ENCODE results near the gene VIT.

VIT gene

DNA sequence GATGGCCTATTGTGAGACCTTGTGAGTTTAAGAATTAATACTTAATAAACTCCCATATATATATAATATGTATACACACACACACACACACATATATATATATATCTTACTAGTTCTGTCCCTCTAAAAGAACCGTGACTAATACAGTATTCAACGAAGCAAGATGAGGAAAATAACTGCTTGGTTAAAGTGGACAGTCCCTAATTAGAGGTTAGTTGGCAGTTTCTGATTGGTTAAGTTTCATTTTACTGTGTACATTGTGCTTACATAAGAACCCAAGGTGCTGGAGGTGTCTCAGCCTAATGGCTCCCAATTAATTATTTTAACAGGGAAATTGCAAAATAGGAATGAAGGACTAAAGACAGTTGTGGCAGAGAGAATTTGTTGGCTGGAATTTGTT is 137.7 kb downstream of the VIT start:
- TF ChIP-seq CTCF (IDR thresholded peaks at IDR 0.05; ENCODE audit: low read depth, low read length, missing control alignments), result no peak
- no peak overlapping the region for H3K4me3 ChIP-seq (ENCODE audit: low read depth, low read length)
- no peak for DNase-seq (ENCODE audit: low read depth)
- in situ Hi-C loops (cut with HindIII; ENCODE audit: low sequenced_read_pairs), result no loop called here

- TF ChIP-seq CTCF (IDR thresholded peaks at IDR 0.05; ENCODE audit: low read depth, low read length, missing control alignments), result no peak
- DNase-seq (ENCODE audit: low read depth), result no peak
- in situ Hi-C loops (cut with HindIII; ENCODE audit: low sequenced_read_pairs), result no loop called here
- no peak overlapping the region for H3K4me3 ChIP-seq (ENCODE audit: low read depth, low read length)
Observed at GRCh38 chr2:36834731-36835524, 138.4 kb downstream of the VIT start.

DNA sequence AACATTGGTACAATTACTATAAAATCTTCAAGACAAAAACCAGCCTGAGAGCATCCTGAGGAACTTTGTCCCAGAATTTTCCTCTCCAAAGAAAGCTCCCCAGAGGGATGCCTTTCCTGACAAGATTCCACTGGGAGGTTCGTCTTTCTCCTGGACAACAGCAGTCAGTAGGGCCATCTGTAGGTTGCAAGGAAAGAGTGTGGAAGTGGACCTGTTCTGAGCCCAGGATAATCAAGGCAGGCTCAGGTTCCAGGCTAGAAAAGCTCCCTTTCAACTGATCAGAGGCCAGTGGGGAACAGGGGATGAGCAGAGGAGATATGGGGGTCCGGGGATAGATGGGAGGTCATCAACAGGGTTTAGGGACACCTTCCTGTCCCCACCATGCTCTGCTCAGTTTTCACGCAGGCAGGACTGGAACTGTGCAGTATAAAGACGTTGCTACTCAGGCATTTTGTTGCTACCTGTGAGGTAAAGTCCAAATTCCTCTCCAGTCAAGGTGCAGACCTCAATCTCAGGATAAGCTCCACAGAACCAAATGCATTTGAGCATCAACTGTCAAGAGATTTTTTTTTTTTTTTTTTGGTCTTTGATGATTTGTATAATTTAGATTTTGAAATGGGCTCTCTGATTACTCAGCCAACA is 143.6 kb downstream of the VIT start:
- no peak overlapping the region for H3K4me3 ChIP-seq (ENCODE audit: low read depth, low read length)
- DNase-seq (ENCODE audit: low read depth), result no peak
- TF ChIP-seq CTCF (IDR thresholded peaks at IDR 0.05; ENCODE audit: low read depth, low read length, missing control alignments), result no peak
- in situ Hi-C loops (cut with HindIII; ENCODE audit: low sequenced_read_pairs), result no loop called here

DNA sequence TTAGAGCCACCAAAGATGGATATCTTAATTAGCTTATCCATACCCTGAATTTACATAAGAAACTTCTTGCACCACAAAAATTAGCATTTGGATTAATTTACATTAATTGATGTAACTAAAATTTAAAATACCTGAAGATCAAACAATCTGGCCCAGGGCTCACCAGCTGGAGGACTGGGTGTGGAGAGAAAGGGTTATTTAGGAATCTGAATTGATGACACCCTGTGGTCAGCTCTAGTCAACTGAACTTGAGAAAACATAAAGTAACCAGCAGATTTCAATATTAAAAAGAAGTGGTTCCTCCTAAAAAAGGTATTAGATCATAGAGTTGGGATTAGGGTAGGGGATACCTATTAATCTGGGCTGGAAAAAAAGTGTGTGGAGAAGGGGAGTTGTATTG is 147.3 kb downstream of the VIT start:
- in situ Hi-C loops (cut with HindIII; ENCODE audit: low sequenced_read_pairs), result no loop called here
- no peak overlapping the region for H3K4me3 ChIP-seq (ENCODE audit: low read depth, low read length)
- TF ChIP-seq CTCF (IDR thresholded peaks at IDR 0.05; ENCODE audit: low read depth, low read length, missing control alignments), result no peak
- no peak for DNase-seq (ENCODE audit: low read depth)

DNA sequence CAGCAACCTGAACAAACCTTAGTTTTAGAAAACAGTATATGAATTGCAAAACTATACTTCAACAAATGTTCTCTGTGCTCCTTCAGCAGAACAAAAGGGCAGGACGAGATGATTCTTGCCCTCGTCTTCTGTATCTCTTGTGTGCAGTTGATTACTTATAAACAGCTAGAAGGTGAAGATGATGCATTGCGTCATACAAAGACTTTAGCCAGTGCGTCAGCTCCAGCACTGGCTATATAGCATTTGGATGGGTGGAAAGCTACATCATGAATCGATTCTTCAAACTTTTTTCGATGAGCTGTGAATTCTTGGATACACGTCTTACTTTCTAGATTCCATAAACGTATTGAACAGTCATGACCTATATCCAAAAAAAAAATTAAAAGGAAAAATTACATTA is 152.8 kb downstream of the VIT start:
- in situ Hi-C loops (cut with HindIII; ENCODE audit: low sequenced_read_pairs), result no loop called here
- H3K4me3 ChIP-seq (ENCODE audit: low read depth, low read length), result no peak overlapping the region
- no peak for TF ChIP-seq CTCF (IDR thresholded peaks at IDR 0.05; ENCODE audit: low read depth, low read length, missing control alignments)
- no peak for DNase-seq (ENCODE audit: low read depth)

DNA sequence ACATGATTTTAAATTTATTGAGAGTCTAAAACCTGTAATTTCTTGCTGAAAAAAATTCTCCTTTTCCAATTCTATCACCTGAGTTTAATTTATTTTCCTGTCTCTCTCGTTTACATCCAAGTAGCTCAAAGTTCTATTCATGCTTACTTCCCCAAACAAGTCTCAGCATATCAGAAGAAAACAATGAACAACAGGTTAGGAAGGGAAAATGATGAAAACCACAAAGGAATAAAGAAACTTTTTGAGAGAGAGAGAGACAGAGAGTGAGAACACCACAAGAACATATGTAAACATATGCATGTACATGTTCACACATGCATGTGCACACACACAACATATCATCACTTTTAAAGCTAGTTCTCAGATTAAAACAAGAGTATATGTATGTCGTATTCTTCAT is 157.7 kb downstream of the VIT start:
- in situ Hi-C loops (cut with HindIII; ENCODE audit: low sequenced_read_pairs), result loop anchor here (5.0 kb wide), 1 partner anchor 33 kb away; no protein-coding TSS in a partner anchor
- no peak for DNase-seq (ENCODE audit: low read depth)
- no peak for TF ChIP-seq CTCF (IDR thresholded peaks at IDR 0.05; ENCODE audit: low read depth, low read length, missing control alignments)

More for the DNA sequence above, 157.7 kb downstream of the VIT start:
- H3K4me3 ChIP-seq (ENCODE audit: low read depth, low read length), result no peak overlapping the region

Data from astrocyte of the cerebellum (primary cell).